ENCODE data around the gene LHX5.

DNA sequence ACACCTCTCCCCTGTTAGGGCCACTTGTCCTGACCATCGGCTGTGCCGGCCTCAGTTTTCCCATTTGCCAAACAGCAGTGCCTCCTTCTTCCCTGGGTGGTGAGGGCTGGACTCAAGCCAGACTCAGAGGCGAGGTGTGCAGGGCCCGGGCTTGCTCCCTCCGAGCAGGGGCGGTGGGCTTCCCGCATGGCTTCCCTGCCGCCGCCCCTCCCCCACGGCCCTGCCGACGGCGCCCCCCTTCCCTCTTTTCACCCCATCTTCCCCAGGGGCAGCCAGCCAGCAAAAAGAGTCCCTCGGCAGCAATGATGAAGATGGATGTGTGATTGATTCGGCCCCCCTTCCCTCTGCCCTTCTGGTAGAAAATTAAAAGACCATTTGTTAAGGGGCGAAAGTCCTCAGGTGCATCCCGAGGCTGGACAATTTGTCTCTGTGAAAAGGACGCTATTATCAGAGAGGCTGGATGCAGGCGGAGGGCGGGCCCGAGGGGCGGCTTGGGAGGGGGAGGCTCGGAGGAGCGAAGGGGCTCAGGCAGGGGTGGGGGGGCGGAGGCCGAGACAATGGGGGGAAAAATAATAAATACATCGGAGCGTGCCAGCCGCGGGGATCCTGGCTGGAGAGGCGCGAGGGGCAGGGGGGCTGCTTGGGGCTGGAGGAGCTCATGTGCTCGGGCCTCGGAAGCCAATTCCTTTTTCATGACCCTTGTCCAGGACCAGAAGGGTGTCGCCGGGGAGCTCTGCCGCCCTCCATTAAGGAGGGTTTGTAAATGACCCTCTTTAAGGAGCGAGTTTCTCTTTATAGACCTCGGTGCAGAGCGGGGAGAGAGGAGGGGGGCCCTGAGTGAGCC is 48.0 kb upstream of the LHX5 start:
- TF ChIP-seq CTCF (conservative IDR thresholded peaks at IDR 0.05 in 1 of 2, IDR thresholded peaks at IDR 0.05 in 1 of 2; ENCODE audit: extremely low read depth in 1 of 2, insufficient read depth in 1 of 2, low read depth in 1 of 2, low read length in 2 of 2), result no peak
- TF ChIP-seq EZH2 (IDR thresholded peaks at IDR 0.05; ENCODE audit: borderline replicate concordance, low read length), result no peak
